SK-N-SH (cell line): ENCODE measurements around the gene SFT2D1. TPM values are rescaled to one million over a fixed set of nuclear protein-coding genes. Genes with fewer than 3 reads are reported as not detected.

Source experiments
- CTCF ChIA-PET: fragments of 300-600, 350-600 bp; formaldehyde crosslinking; extraction: SDS; loops from one replicate; lab custom pipeline; 2021; lab: Yijun Ruan, JAX
- POLR2A ChIA-PET: fragments of 350-600 bp; sonication (Branson Sonifier 250); formaldehyde crosslinking; extraction: SDS; loops from one replicate; lab custom pipeline; 2020; ENCODE audit warnings: antibody characterized with exemption, inconsistent platforms; lab: Yijun Ruan, JAX
- DNase-seq: peaks from one replicate; pipeline ENCODE4 v3.0.0; 2012
- H2AFZ ChIP-seq: fragments of 200-600 bp; sonication (generic); 2 replicates; pipeline ENCODE4 v1.8.1; 2016; ENCODE audit warnings: antibody characterized with exemption, mild to moderate bottlenecking, low read depth
- H3F3A ChIP-seq: fragments of 200-600 bp; sonication (generic); replicated peaks from 2 replicates; pipeline ENCODE3; 2016; ENCODE audit warnings: antibody characterized with exemption, mild to moderate bottlenecking; ENCODE audit not compliant: insufficient read depth
- H3K27ac ChIP-seq, 2 experiments: fragments of 200-500 bp in 1 of 2; fragments of 200-600 bp in 1 of 2; sonication (Bioruptor generic) in 1 of 2; sonication (generic), shearing (Covaris generic) in 1 of 2; 2 replicates each; pipeline versions ENCODE4 v1.5.1 to v1.6.1; 2014 to 2016; ENCODE audit warnings: low read depth in 2 of 2, inconsistent platforms in 1 of 2, low read length in 1 of 2, mild to moderate bottlenecking in 1 of 2, mixed read lengths in 1 of 2
- H3K27me3 ChIP-seq: fragments of 200-600 bp; sonication (generic), shearing (Covaris generic); 2 replicates; pipeline ENCODE4 v1.6.1; 2016; ENCODE audit warnings: mixed run types; ENCODE audit not compliant: insufficient read depth
- H3K36me3 ChIP-seq, 2 experiments: fragments of 200-500 bp in 1 of 2; fragments of 200-600 bp in 1 of 2; sonication (Bioruptor generic) in 1 of 2; sonication (generic) in 1 of 2; replicated peaks in 1 of 2; 2 replicates each; pipeline versions ENCODE3 to v1.5.1; 2014 to 2016; ENCODE audit warnings: low read length in 1 of 2, mild to moderate bottlenecking in 1 of 2; ENCODE audit not compliant: insufficient read depth in 2 of 2, control insufficient read depth in 1 of 2
- H3K4me1 ChIP-seq, 2 experiments: fragments of 200-500 bp in 1 of 2; fragments of 200-600 bp in 1 of 2; sonication (Bioruptor generic) in 1 of 2; sonication (generic), shearing (Covaris generic) in 1 of 2; 2 replicates each; pipeline versions ENCODE4 v1.5.1 to v1.6.1; 2014 to 2016; ENCODE audit warnings: low read depth in 1 of 2, low read length in 1 of 2, mixed run types in 1 of 2; ENCODE audit not compliant: insufficient read depth in 2 of 2, control insufficient read depth in 1 of 2
- H3K4me2 ChIP-seq: fragments of 200-600 bp; sonication (generic), shearing (Covaris generic); 2 replicates; pipeline ENCODE4 v1.6.1; 2017; ENCODE audit warnings: mixed run types
- H3K4me3 ChIP-seq, 2 experiments: fragments of 200-500 bp in 1 of 2; fragments of 200-600 bp in 1 of 2; sonication (Bioruptor generic) in 1 of 2; sonication (generic), shearing (Covaris generic) in 1 of 2; 2 replicates each; pipeline versions ENCODE4 v1.5.1 to v1.8.1; 2014 to 2016; ENCODE audit warnings: low read depth in 2 of 2, inconsistent platforms in 1 of 2, low read length in 1 of 2, mild to moderate bottlenecking in 1 of 2, mixed read lengths in 1 of 2, moderate library complexity in 1 of 2
- H3K79me2 ChIP-seq: fragments of 200-600 bp; sonication (generic); 2 replicates; pipeline ENCODE4 v1.8.1; 2017; ENCODE audit warnings: mild to moderate bottlenecking; ENCODE audit not compliant: insufficient read depth
- H3K9ac ChIP-seq: fragments of 200-600 bp; sonication (generic); 2 replicates; pipeline ENCODE4 v1.6.1; 2017; ENCODE audit warnings: mixed run types
- H3K9me2 ChIP-seq: fragments of 200-600 bp; sonication (generic); 2 replicates; pipeline ENCODE4 v1.6.1; 2017; ENCODE audit warnings: mixed run types
- H3K9me3 ChIP-seq: fragments of 200-600 bp; sonication (generic); 2 replicates; pipeline ENCODE4 v1.6.1; 2017; ENCODE audit warnings: mixed run types, mild to moderate bottlenecking, moderate library complexity
- H4K20me1 ChIP-seq: fragments of 200-600 bp; sonication (generic); 2 replicates; pipeline ENCODE4 v1.6.1; 2017; ENCODE audit warnings: mild to moderate bottlenecking, mixed run types; ENCODE audit not compliant: insufficient read depth
- CHD2 ChIP-seq: fragments of 150-350 bp; IDR thresholded peaks from 2 replicates; pipeline ENCODE4 v1.6.1; 2018; ENCODE audit warnings: low read length; ENCODE audit not compliant: partially characterized antibody
- CTCF ChIP-seq: fragments of 200-600 bp; sonication (generic); IDR thresholded peaks from 2 replicates; pipeline ENCODE4 v1.6.1; 2017; ENCODE audit warnings: antibody characterized with exemption, mild to moderate bottlenecking, moderate library complexity
- EP300 ChIP-seq, 2 experiments: IDR thresholded peaks; 2 replicates each; pipeline versions ENCODE4 v1.4.0 to v1.6.1; 2012; ENCODE audit warnings: borderline replicate concordance in 1 of 2, low read depth in 1 of 2, low read length in 1 of 2
- EZH2phosphoT487 ChIP-seq: fragments of 200-600 bp; sonication (generic); IDR thresholded peaks from 2 replicates; pipeline ENCODE4 v1.6.1; 2017; ENCODE audit warnings: low read depth, mixed run types, mild to moderate bottlenecking, antibody characterized with exemption, moderate library complexity, borderline replicate concordance
- FOSL2 ChIP-seq: IDR thresholded peaks from 2 replicates; pipeline ENCODE4 v1.4.0; 2012; ENCODE audit warnings: low read depth, mild to moderate bottlenecking, moderate library complexity, borderline replicate concordance
- FOXJ3 ChIP-seq: sonication (generic); formaldehyde crosslinking; IDR thresholded peaks from 2 replicates; pipeline ENCODE4 v1.5.1; 2020; ENCODE audit warnings: mild to moderate bottlenecking, missing genetic modification reagents
- GATA2 ChIP-seq: sonication (generic); formaldehyde crosslinking; IDR thresholded peaks from 2 replicates; pipeline ENCODE4 v1.5.0; 2020; ENCODE audit warnings: mild to moderate bottlenecking, missing genetic modification reagents
- MAX ChIP-seq: IDR thresholded peaks from 2 replicates; pipeline ENCODE4 v1.4.0; 2012; ENCODE audit warnings: low read depth
- MEF2A ChIP-seq: IDR thresholded peaks from 2 replicates; pipeline ENCODE4 v1.4.0; 2012; ENCODE audit warnings: low read depth, borderline replicate concordance
- MXI1 ChIP-seq: IDR thresholded peaks from 2 replicates; pipeline ENCODE4 v1.6.1; 2012; ENCODE audit warnings: mild to moderate bottlenecking, low read depth, low read length, improper control_type of control experiment
- NFIC ChIP-seq: IDR thresholded peaks from 2 replicates; pipeline ENCODE4 v1.4.0; 2012; ENCODE audit warnings: borderline replicate concordance
- PBX3 ChIP-seq: IDR thresholded peaks from 2 replicates; pipeline ENCODE4; 2012
- RCOR1 ChIP-seq: fragments of 150-350 bp; IDR thresholded peaks from 2 replicates; pipeline ENCODE4 v1.6.1; 2017; ENCODE audit warnings: antibody characterized with exemption, low read length
- RFX5 ChIP-seq: IDR thresholded peaks from 2 replicates; pipeline ENCODE4 v1.6.1; 2012; ENCODE audit warnings: mild to moderate bottlenecking, improper control_type of control experiment, low read length
- RXRA ChIP-seq: IDR thresholded peaks from 2 replicates; pipeline ENCODE4 v1.4.0; 2012; ENCODE audit warnings: low read depth, mild to moderate bottlenecking, borderline replicate concordance
- SIN3A ChIP-seq: IDR thresholded peaks from 2 replicates; pipeline ENCODE4 v1.6.1; 2012; ENCODE audit warnings: low read depth, mild to moderate bottlenecking, low read length, moderate library complexity, borderline replicate concordance
- TEAD4 ChIP-seq: IDR thresholded peaks from 2 replicates; pipeline ENCODE4 v1.4.0; 2012; ENCODE audit warnings: mild to moderate bottlenecking, borderline replicate concordance; ENCODE audit not compliant: insufficient read depth
- WGBS: methylation state at CpG from one replicate; pipeline ENCODE4 v1.1.6; 2017; ENCODE audit warnings: low lambda C conversion rate; 5-methylcytosine and 5-hydroxymethylcytosine counted together
- polyA plus RNA-seq, 3 experiments: library from polyadenylated mRNA; depleted of rRNA; stranded (reverse); fragments of >200 nt; gene quantifications; 2 replicates each; pipeline ENCODE4 v1.2.3, GENCODE V29; 2012

SFT2D1 gene
- polyA plus RNA-seq, 1 of the 3 experiments (the other 2 are of a cell fraction), result 131 TPM

- peaks cover 0 to 2% of the 10 kb centered on the region in 2 experiments; a peak in 1 of 4 replicates for H3K4me1 ChIP-seq
- 0 out of 2 replicates have a peak, but pooled peaks cover 3% of the 10 kb centered on the region for H3K9me2 ChIP-seq
- no peak overlapping the region for H3K9ac ChIP-seq
- H3K27ac ChIP-seq, result no peak overlapping the region
- no peaks in the 10 kb centered on the region for H3K79me2 ChIP-seq
- no peak for DNase-seq
- TF ChIP-seq GATA2 (CRISPR knock-in tag), result no peak
- no peak for TF ChIP-seq PBX3
- TF ChIP-seq NFIC, result no peak
- no peak for TF ChIP-seq CTCF
- no peak for TF ChIP-seq MEF2A
- no peak for TF ChIP-seq SIN3A
- no peak for TF ChIP-seq CHD2
- TF ChIP-seq MAX, result no peak
- no peak for TF ChIP-seq EP300 (IDR thresholded peaks at IDR 0.05; ENCODE audit: borderline replicate concordance in 1 of 2, low read depth in 1 of 2, low read length in 1 of 2)
- TF ChIP-seq RCOR1, result no peak
- TF ChIP-seq FOXJ3 (CRISPR knock-in tag), result no peak
- TF ChIP-seq RXRA, result no peak
- TF ChIP-seq EZH2phosphoT487, result no peak
- TF ChIP-seq MXI1, result no peak
- no peak for TF ChIP-seq FOSL2
- TF ChIP-seq TEAD4, result no peak
- TF ChIP-seq RFX5, result no peak
- TF ChIP-seq, all 33 proteins: peak for 0
- ChIA-PET POLR2A (no interaction called here), CTCF (interaction anchor here (1.4 to 5.1 kb wide), 5 partner anchors 21 to 108 kb away, joined by 3 to 32 read pairs (median 26); no protein-coding TSS in a partner anchor)
- WGBS, result 97% methylated on average over 4 of the region's 4 CpGs
- Histone ChIP-seq H3K36me3 (no peaks in the 10 kb centered on the region), H3F3A (peaks cover 12% of the 10 kb centered on the region), H3K4me2 (no peak overlapping the region), H3K9me3 (no peaks in the 10 kb centered on the region), H2AFZ (no peak overlapping the region), H3K4me3 (no peak overlapping the region), H4K20me1 (no peaks in the 10 kb centered on the region), H3K27me3 (no peaks in the 10 kb centered on the region)
These were observed 37.5 kb upstream of the SFT2D1 start for GRCh38 chr6:166379800-166380199.
